H1 (cell line): ENCODE data around the gene POLD1.

Experiments used
- KDM1A ChIP-seq: fragments of 200-600, 300-600 bp; sonication (generic); IDR thresholded peaks from 2 replicates; pipeline ENCODE4 v1.7.1; 2016; ENCODE audit warnings: mild to moderate bottlenecking, low read length, borderline replicate concordance
- NRF1 ChIP-seq: IDR thresholded peaks from 2 replicates; pipeline ENCODE4 v1.6.1; 2011; ENCODE audit warnings: mild to moderate bottlenecking, low read depth, low read length, improper control_type of control experiment
- SP1 ChIP-seq: IDR thresholded peaks from 2 replicates; pipeline ENCODE4 v1.6.1; 2011; ENCODE audit warnings: low read depth, low read length
- TF ChIP-seq, protein P1 (sequence below): IDR thresholded peaks from 2 replicates; pipeline ENCODE4 v1.6.1; 2011; ENCODE audit warnings: low read length, improper control_type of control experiment
- TF ChIP-seq, protein P2 (sequence below): IDR thresholded peaks from 2 replicates; pipeline ENCODE4 v1.6.1; 2012; ENCODE audit warnings: inconsistent platforms

DNA sequence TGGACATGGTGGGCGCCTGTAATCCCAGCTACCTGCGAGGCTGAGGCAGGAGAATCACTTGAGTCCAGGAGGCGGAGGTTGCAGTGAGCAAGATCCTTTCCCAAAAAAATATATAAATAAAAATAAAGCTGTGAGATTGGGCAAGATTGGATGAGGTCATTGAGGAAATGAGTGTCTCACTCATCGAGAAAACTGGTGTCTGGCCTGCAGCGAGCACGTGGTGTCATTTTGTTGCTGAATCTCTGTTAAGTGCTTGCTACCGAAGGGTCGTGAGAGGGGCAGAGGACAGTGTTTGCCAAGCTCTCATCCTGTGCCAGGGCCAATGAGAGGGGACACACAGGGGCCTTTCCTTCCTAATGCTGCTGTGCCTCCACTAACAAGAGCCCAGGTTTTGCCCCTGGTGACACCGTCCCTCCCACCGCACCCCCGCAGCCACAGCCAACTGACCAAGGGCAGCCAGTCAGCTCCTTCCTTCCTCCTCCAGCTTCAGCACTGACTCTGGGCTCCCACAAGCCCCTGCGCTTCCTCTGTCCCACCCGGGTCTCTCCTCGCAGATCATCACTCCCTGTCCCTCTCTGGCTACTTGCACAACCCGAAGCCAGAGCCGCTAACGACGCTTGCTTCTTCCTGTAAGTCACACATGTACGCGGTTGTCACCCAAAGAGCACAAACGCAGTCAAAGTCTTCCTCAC, 3.2 kb downstream of the POLD1 start:
- TF ChIP-seq, protein P1, sequence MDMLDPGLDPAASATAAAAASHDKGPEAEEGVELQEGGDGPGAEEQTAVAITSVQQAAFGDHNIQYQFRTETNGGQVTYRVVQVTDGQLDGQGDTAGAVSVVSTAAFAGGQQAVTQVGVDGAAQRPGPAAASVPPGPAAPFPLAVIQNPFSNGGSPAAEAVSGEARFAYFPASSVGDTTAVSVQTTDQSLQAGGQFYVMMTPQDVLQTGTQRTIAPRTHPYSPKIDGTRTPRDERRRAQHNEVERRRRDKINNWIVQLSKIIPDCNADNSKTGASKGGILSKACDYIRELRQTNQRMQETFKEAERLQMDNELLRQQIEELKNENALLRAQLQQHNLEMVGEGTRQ, result no peak
- TF ChIP-seq KDM1A, result no peak
- no peak for TF ChIP-seq SP1
- no peak for TF ChIP-seq NRF1
- TF ChIP-seq, protein P2, sequence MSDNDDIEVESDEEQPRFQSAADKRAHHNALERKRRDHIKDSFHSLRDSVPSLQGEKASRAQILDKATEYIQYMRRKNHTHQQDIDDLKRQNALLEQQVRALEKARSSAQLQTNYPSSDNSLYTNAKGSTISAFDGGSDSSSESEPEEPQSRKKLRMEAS, result no peak
